Mesenchymal stem cell (in vitro differentiated cells and primary cell): ENCODE measurements around the gene VENTX.

ENCODE experiments used
- DNase-seq: peaks from one replicate; pipeline ENCODE4 v3.0.0-alpha.2; 2013
- H2AFZ ChIP-seq: one replicate; pipeline ENCODE4 v1.6.1; 2013; ENCODE audit warnings: low read depth, mild to moderate bottlenecking, control low read depth, inconsistent platforms, low read length, moderate library complexity
- H2AK5ac ChIP-seq: 2 replicates; pipeline ENCODE4 v1.6.1; 2013; ENCODE audit warnings: low read length, moderate library complexity, mild to moderate bottlenecking, inconsistent platforms; ENCODE audit not compliant: severe bottlenecking
- H2BK120ac ChIP-seq: one replicate; pipeline ENCODE4 v1.6.1; 2013; ENCODE audit warnings: low read depth, mild to moderate bottlenecking, inconsistent platforms, low read length, moderate library complexity
- H2BK12ac ChIP-seq, 2 experiments: one replicate each; pipeline ENCODE4 v1.6.1; 2013; ENCODE audit warnings: inconsistent platforms in 2 of 2, low read length in 2 of 2, mild to moderate bottlenecking in 2 of 2, moderate library complexity in 2 of 2, control low read depth in 1 of 2
- H2BK15ac ChIP-seq: one replicate; pipeline ENCODE4 v1.6.1; 2013; ENCODE audit warnings: mild to moderate bottlenecking, low read depth, inconsistent platforms; ENCODE audit not compliant: poor library complexity, severe bottlenecking
- H2BK5ac ChIP-seq: 2 replicates; pipeline ENCODE4 v1.6.1; 2013; ENCODE audit warnings: low read depth, mild to moderate bottlenecking, low read length, control low read depth, inconsistent platforms; ENCODE audit not compliant: poor library complexity, severe bottlenecking
- H3K14ac ChIP-seq, 2 experiments: one replicate each; pipeline ENCODE4 v1.6.1; 2013; ENCODE audit warnings: inconsistent platforms in 2 of 2, low read length in 2 of 2, control low read depth in 1 of 2, mild to moderate bottlenecking in 1 of 2, moderate library complexity in 1 of 2
- H3K18ac ChIP-seq, 2 experiments: one replicate each; pipeline ENCODE4 v1.6.1; 2013; ENCODE audit warnings: inconsistent platforms in 2 of 2, low read length in 2 of 2, control low read depth in 1 of 2, low read depth in 1 of 2, mild to moderate bottlenecking in 1 of 2
- H3K23ac ChIP-seq, 2 experiments: one replicate each; pipeline ENCODE4 v1.6.1; 2013; ENCODE audit warnings: inconsistent platforms in 2 of 2, low read length in 2 of 2, mild to moderate bottlenecking in 2 of 2, moderate library complexity in 2 of 2, control low read depth in 1 of 2
- H3K27ac ChIP-seq: 2 replicates; pipeline ENCODE4 v1.5.1; 2013; ENCODE audit warnings: mild to moderate bottlenecking, moderate library complexity, low read length, control low read depth, inconsistent platforms; ENCODE audit not compliant: poor library complexity, severe bottlenecking
- H3K27me3 ChIP-seq, 2 experiments: 2 replicates each; pipeline versions ENCODE4 v1.6.1 to v1.7.0; 2013; ENCODE audit warnings: low read length in 2 of 2, mild to moderate bottlenecking in 2 of 2, moderate library complexity in 2 of 2, control low read depth in 1 of 2, inconsistent platforms in 1 of 2; ENCODE audit not compliant: control insufficient read depth in 1 of 2, insufficient read depth in 1 of 2
- H3K36me3 ChIP-seq, 2 experiments: 2 replicates each; pipeline versions ENCODE4 v1.6.1 to v1.7.0; 2013; ENCODE audit warnings: low read length in 2 of 2, control low read depth in 1 of 2, inconsistent platforms in 1 of 2, low read depth in 1 of 2, mild to moderate bottlenecking in 1 of 2; ENCODE audit not compliant: insufficient read depth in 2 of 2, control insufficient read depth in 1 of 2
- H3K4ac ChIP-seq, 2 experiments: one replicate each; pipeline ENCODE4 v1.6.1; 2013; ENCODE audit warnings: inconsistent platforms in 2 of 2, low read length in 2 of 2, mild to moderate bottlenecking in 2 of 2, moderate library complexity in 2 of 2, control low read depth in 1 of 2, low read depth in 1 of 2
- H3K4me1 ChIP-seq: 2 replicates; pipeline ENCODE4 v1.6.1; 2013; ENCODE audit warnings: low read depth, low read length, control low read depth; ENCODE audit not compliant: control insufficient read depth, insufficient read depth
- H3K4me2 ChIP-seq: 2 replicates; pipeline ENCODE4 v1.6.1; 2013; ENCODE audit warnings: low read length, mild to moderate bottlenecking, inconsistent platforms; ENCODE audit not compliant: poor library complexity, severe bottlenecking
- H3K4me3 ChIP-seq, 2 experiments: 2 replicates each; pipeline versions ENCODE4 v1.5.1 to v1.7.0; 2013; ENCODE audit warnings: low read length in 2 of 2, mild to moderate bottlenecking in 2 of 2, control low read depth in 1 of 2, low read depth in 1 of 2; ENCODE audit not compliant: insufficient read depth in 1 of 2
- H3K79me1 ChIP-seq: replicated peaks from 2 replicates; pipeline ENCODE4 v1.6.1; 2013; ENCODE audit warnings: mild to moderate bottlenecking, control low read depth, low read length, inconsistent platforms; ENCODE audit not compliant: poor library complexity, severe bottlenecking
- H3K9ac ChIP-seq: 2 replicates; pipeline ENCODE4 v1.7.0; 2013; ENCODE audit warnings: mild to moderate bottlenecking, low read length, moderate library complexity
- H3K9me3 ChIP-seq: 2 replicates; pipeline ENCODE4 v1.7.0; 2013; ENCODE audit warnings: mild to moderate bottlenecking, low read length; ENCODE audit not compliant: control insufficient read depth
- H4K8ac ChIP-seq: one replicate; pipeline ENCODE4 v1.6.1; 2013; ENCODE audit warnings: inconsistent platforms, mild to moderate bottlenecking, low read length, moderate library complexity
- H4K91ac ChIP-seq: one replicate; pipeline ENCODE4 v1.6.1; 2013; ENCODE audit warnings: mild to moderate bottlenecking, low read length, inconsistent platforms
- WGBS: methylation state at CpG from one replicate; pipeline ENCODE4 v1.1.7; 2013; ENCODE audit warnings: mixed read lengths; 5-methylcytosine and 5-hydroxymethylcytosine counted together

Gene VENTX

GRCh38 chr10:133239990-133240389 lies 2.3 kb downstream of the VENTX start:
- Histone ChIP-seq H3K9ac (no peak overlapping the region), H4K8ac (no peak overlapping the region), H3K27ac (no peak overlapping the region), H2BK120ac (no peak overlapping the region), H3K36me3 (no peaks in the 10 kb centered on the region), H3K27me3 (peaks cover 61 to 79% of the 10 kb centered on the region in 2 experiments), H3K9me3 (no peaks in the 10 kb centered on the region), H2BK15ac (no peak overlapping the region), H3K4ac (no peak overlapping the region), H3K4me1 (peaks cover 28% of the 10 kb centered on the region), H3K4me2 (no peak overlapping the region), H4K91ac (no peak overlapping the region), H3K18ac (no peak overlapping the region), H2AFZ (no peak overlapping the region), H2BK5ac (no peak overlapping the region), H3K4me3 (no peak overlapping the region), H2BK12ac (no peak overlapping the region), H3K79me1 (no peaks in the 10 kb centered on the region), H2AK5ac (no peak overlapping the region), H3K23ac (no peak overlapping the region), H3K14ac (no peak overlapping the region)
- no peak for DNase-seq
- 83% methylated on average over 15 of the region's 15 CpGs for WGBS

GRCh38 chr10:133241501-133242205 lies 4.0 kb downstream of the VENTX start:
- no peak overlapping the region for H3K18ac ChIP-seq
- H3K79me1 ChIP-seq: no peaks in the 10 kb centered on the region
- WGBS: 83% methylated on average over 25 of the region's 25 CpGs

GRCh38 chr10:133242611-133243356 lies 5.1 kb downstream of the VENTX start:
- H3K79me1 ChIP-seq: no peaks in the 10 kb centered on the region
- no peak overlapping the region for H4K91ac ChIP-seq
- DNase-seq: no peak
- H3K9me3 ChIP-seq: no peaks in the 10 kb centered on the region
- no peak overlapping the region for H3K23ac ChIP-seq
- no peak overlapping the region for H2AK5ac ChIP-seq
- no peak overlapping the region for H2AFZ ChIP-seq
- H3K36me3 ChIP-seq: no peaks in the 10 kb centered on the region
- no peak overlapping the region for H2BK120ac ChIP-seq
- H3K4ac ChIP-seq: no peak overlapping the region
- H3K4me2 ChIP-seq: no peak overlapping the region
- no peak overlapping the region for H2BK5ac ChIP-seq
- H3K14ac ChIP-seq: peak overlapping the region in 1 of 2 experiments; percentile 88
- no peak overlapping the region for H3K4me3 ChIP-seq
- peaks cover 44 to 80% of the 10 kb centered on the region in 2 experiments for H3K27me3 ChIP-seq
- no peak overlapping the region for H4K8ac ChIP-seq
- no peak overlapping the region for H2BK12ac ChIP-seq
- H3K9ac ChIP-seq: no peak overlapping the region
- H2BK15ac ChIP-seq: no peak overlapping the region
- H3K4me1 ChIP-seq: peaks cover 8% of the 10 kb centered on the region
- H3K18ac ChIP-seq: peak overlapping the region in 1 of 2 experiments; percentile 38
- WGBS: 81% methylated on average over 26 of the region's 27 CpGs
- H3K27ac ChIP-seq: no peak overlapping the region

More at GRCh38 chr10:133241501-133242205, 4.0 kb downstream of the VENTX start:
- H3K36me3 ChIP-seq: no peaks in the 10 kb centered on the region
- H4K91ac ChIP-seq: no peak overlapping the region
- H2BK15ac ChIP-seq: no peak overlapping the region
- H2AK5ac ChIP-seq: no peak overlapping the region
- H3K23ac ChIP-seq: no peak overlapping the region
- H3K4me3 ChIP-seq: no peak overlapping the region
- no peak overlapping the region for H3K27ac ChIP-seq
- no peak overlapping the region for H3K14ac ChIP-seq
- H2BK12ac ChIP-seq: no peak overlapping the region
- H3K4me2 ChIP-seq: no peak overlapping the region
- no peaks in the 10 kb centered on the region for H3K9me3 ChIP-seq
- peaks cover 19% of the 10 kb centered on the region for H3K4me1 ChIP-seq
- peaks cover 51 to 82% of the 10 kb centered on the region in 2 experiments for H3K27me3 ChIP-seq
- H3K9ac ChIP-seq: no peak overlapping the region
- no peak overlapping the region for H3K4ac ChIP-seq
- H4K8ac ChIP-seq: no peak overlapping the region
- H2BK120ac ChIP-seq: no peak overlapping the region
- H2BK5ac ChIP-seq: no peak overlapping the region
- H2AFZ ChIP-seq: no peak overlapping the region
- DNase-seq: no peak

- Histone ChIP-seq H3K4me1 (peaks cover 1% of the 10 kb centered on the region), H4K8ac (no peak overlapping the region), H3K9ac (no peak overlapping the region), H2BK15ac (no peak overlapping the region), H3K4me2 (no peak overlapping the region), H3K4ac (no peak overlapping the region), H3K4me3 (no peak overlapping the region), H2AFZ (no peak overlapping the region), H3K79me1 (no peaks in the 10 kb centered on the region), H3K36me3 (no peaks in the 10 kb centered on the region), H2BK5ac (no peak overlapping the region), H2BK120ac (no peak overlapping the region), H3K9me3 (no peaks in the 10 kb centered on the region), H2AK5ac (no peak overlapping the region), H3K27ac (no peak overlapping the region), H3K18ac (no peak overlapping the region), H3K27me3 (peaks cover 36 to 81% of the 10 kb centered on the region in 2 experiments), H2BK12ac (no peak overlapping the region), H4K91ac (no peak overlapping the region), H3K14ac (no peak overlapping the region), H3K23ac (no peak overlapping the region)
- no peak for DNase-seq
- 75% methylated on average over 14 of the region's 14 CpGs for WGBS
Measured at GRCh38 chr10:133243593-133243992, 5.9 kb downstream of the VENTX start.
